Stimulated activated CD4-positive, alpha-beta T cell treated with anti-CD3 and anti-CD28 coated beads, Interleukin-4, amount 100 ng/mL, for 24 hours (primary cell): ENCODE measurements around the gene C12orf56.
"Not testable (repeated sequence)": the region's sequence is repeated elsewhere in the genome, so short reads cannot be mapped to it uniquely, and the experiment has no call there.

Source experiments
- DNase-seq: peaks from one replicate; pipeline ENCODE4 v3.0.0-alpha.2; 2020

The C12orf56 gene

GRCh38 chr12:64385468-64385867 is 5.1 kb downstream of the C12orf56 start:
- peak; percentile 55 for DNase-seq

- DNase-seq, result no peak
Observed at GRCh38 chr12:64385019-64385418, 5.5 kb downstream of the C12orf56 start.

GRCh38 chr12:64383675-64384074 is 6.9 kb downstream of the C12orf56 start:
- no peak for DNase-seq

GRCh38 chr12:64362721-64363305 is 27.7 kb downstream of the C12orf56 start:
- DNase-seq, result no peak

- not testable (repeated sequence) for DNase-seq
Observed at GRCh38 chr12:64361173-64361572, 29.4 kb downstream of the C12orf56 start.

- not testable (repeated sequence) for DNase-seq
Observed at GRCh38 chr12:64356209-64356608, 34.3 kb downstream of the C12orf56 start.

- no peak for DNase-seq
Observed at GRCh38 chr12:64352181-64352580, 38.4 kb downstream of the C12orf56 start.

GRCh38 chr12:64351265-64351664 is 39.3 kb downstream of the C12orf56 start:
- DNase-seq, result no peak

GRCh38 chr12:64347630-64348029 is 42.9 kb downstream of the C12orf56 start:
- DNase-seq, result no peak

- DNase-seq, result not testable (repeated sequence)
Observed at GRCh38 chr12:64344631-64345030, 45.9 kb downstream of the C12orf56 start.

GRCh38 chr12:64340546-64340945 is 50.0 kb downstream of the C12orf56 start:
- not testable (repeated sequence) for DNase-seq

GRCh38 chr12:64335886-64336466 is 54.6 kb downstream of the C12orf56 start:
- no peak for DNase-seq

- no peak for DNase-seq
Observed at GRCh38 chr12:64332938-64333337, 57.6 kb downstream of the C12orf56 start.

GRCh38 chr12:64332296-64332695 is 58.3 kb downstream of the C12orf56 start:
- no peak for DNase-seq

- DNase-seq, result not testable (repeated sequence)
Observed at GRCh38 chr12:64329031-64329710, 61.4 kb downstream of the C12orf56 start.

- no peak for DNase-seq
Observed at GRCh38 chr12:64325055-64325454, 65.5 kb downstream of the C12orf56 start.

- DNase-seq, result no peak
Observed at GRCh38 chr12:64323476-64324225, 66.9 kb downstream of the C12orf56 start.

GRCh38 chr12:64323006-64323405 is 67.6 kb downstream of the C12orf56 start:
- no peak for DNase-seq

- no peak for DNase-seq
Observed at GRCh38 chr12:64320611-64321010, 69.9 kb downstream of the C12orf56 start.

- DNase-seq, result not testable (repeated sequence)
Observed at GRCh38 chr12:64319540-64320225, 70.9 kb downstream of the C12orf56 start.

- no peak for DNase-seq
Observed at GRCh38 chr12:64318605-64319004, 72.0 kb downstream of the C12orf56 start.

GRCh38 chr12:64311877-64312276 is 78.7 kb downstream of the C12orf56 start:
- DNase-seq, result no peak

- DNase-seq, result no peak
Observed at GRCh38 chr12:64304571-64304970, 86.0 kb downstream of the C12orf56 start.
